HG03442 (cell line): ENCODE data around the gene ULBP3.
"Not testable (repeated sequence)": the region's sequence is repeated elsewhere in the genome, so short reads cannot be mapped to it uniquely, and the experiment has no call there.

Experiments
- ATAC-seq: cut with Tn5 transposase; IDR thresholded peaks from one replicate; pipeline ENCODE4 v1.9.1; 2021; ENCODE audit warnings: mild to moderate bottlenecking, moderate library complexity; ENCODE audit not compliant: unreplicated experiment

ULBP3 gene

DNA sequence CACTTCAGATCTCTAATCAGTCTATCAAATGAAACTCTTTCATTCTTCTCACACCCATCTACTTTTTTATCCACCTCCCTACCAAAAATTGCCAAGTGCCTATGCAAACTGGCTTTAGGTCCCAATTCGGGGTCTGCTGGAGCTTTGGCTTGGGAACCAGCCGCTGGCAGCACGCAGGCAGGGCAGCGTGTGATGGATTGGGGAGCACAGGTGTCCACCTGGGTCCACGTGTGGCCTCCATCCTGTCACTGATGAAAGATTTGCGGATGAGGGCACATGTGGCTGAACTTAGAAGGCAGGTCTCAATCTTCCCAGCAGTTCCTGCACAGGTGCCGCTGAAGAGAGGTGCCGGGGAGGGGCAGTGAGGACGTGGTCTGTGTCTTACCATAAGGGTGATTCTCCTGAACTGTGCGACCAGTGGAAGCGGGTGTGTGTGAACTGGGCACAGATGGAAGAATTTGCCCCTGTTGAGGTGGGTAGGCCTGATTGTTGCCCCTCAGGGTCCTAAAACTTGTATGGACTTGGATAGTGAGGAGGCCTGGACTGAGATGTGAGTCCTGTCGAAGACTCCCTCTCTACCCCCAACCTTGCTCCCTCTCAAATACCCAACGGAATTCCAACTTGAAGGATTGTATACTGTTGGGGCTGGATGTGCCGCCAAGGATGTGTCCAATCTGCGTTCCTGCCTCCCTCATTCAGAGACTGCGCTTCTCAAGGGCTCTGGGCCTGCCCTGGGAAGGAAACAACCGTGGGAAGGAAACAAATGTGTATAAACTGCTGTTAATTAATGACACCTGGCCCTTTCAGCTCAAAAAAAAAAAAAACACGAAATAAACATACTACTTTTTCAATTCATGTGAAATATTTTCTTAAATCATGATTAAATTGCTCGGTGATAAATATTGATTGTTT is 25.2 kb downstream of the ULBP3 start:
- ATAC-seq, result no peak

DNA sequence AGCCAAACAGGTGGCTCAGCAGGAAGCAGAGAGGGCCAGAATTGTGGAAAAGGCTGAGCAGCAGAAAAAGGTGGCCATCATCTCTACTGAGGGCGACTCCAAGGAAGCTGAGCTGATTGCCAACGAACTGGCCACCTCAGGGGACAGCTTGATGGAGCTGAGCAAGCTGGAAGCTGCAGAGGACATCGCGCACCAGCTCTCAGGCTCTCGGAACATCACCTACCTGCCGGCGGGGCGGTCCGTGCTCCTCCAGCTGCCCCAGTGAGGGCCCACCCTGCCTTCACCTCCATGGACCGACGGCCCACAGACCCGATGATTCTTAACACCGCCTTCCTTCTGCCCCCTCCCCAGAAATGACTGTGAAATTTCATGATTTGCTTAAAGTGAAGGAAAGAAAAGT is 25.8 kb downstream of the ULBP3 start:
- ATAC-seq, result no peak

GRCh38 chr6:150038202-150039062 is 30.5 kb downstream of the ULBP3 start:
- ATAC-seq, result no peak

- ATAC-seq, result no peak
These were observed 31.3 kb downstream of the ULBP3 start for GRCh38 chr6:150037526-150038201.

DNA sequence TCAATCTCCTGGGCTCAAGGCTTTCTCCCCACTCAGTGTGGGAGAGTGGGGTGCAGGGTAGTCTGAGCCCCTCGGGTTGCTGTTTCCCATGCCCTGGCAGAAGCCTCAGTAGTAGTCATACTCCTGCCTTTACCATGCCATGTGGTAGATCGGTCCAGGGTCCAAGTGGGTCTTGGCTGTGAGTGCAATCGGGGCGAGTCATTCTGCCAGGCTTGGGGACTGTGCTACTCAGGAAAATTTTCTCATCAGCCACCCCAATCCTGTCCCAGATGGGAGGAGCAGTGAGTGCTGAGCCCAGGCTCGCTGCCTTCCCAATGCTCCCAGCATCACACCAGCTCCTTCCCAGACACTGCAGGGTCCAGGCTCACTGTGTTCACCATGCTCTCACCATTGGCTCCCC is 32.8 kb downstream of the ULBP3 start:
- no peak for ATAC-seq

GRCh38 chr6:150033207-150033771 is 35.6 kb downstream of the ULBP3 start:
- ATAC-seq, result no peak

- ATAC-seq, result no peak
These were observed 36.3 kb downstream of the ULBP3 start for GRCh38 chr6:150032598-150032997.

DNA sequence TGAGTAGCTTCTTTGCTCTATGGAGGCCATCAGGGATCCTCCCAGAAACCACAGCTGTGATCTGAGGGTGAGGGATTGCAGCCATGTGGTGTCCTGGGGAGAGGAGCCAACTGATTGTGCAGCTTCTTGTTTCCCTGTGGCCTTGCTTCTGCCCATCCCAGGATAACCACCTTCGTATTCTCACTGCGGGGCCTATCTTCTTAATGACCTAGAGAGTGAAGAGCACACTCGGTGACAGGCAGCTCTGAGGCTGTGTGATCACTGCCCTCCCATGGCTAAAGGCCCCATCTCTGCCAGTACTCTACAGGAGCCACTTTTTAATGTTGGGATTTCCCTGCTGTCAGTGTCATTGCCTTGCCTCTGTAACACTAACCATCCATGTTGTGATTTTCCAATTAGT is 38.3 kb downstream of the ULBP3 start:
- ATAC-seq, result no peak

GRCh38 chr6:150029749-150030148 is 39.2 kb downstream of the ULBP3 start:
- no peak for ATAC-seq

GRCh38 chr6:150029276-150029675 is 39.6 kb downstream of the ULBP3 start:
- no peak for ATAC-seq

GRCh38 chr6:150028799-150029198 is 40.1 kb downstream of the ULBP3 start:
- no peak for ATAC-seq

DNA sequence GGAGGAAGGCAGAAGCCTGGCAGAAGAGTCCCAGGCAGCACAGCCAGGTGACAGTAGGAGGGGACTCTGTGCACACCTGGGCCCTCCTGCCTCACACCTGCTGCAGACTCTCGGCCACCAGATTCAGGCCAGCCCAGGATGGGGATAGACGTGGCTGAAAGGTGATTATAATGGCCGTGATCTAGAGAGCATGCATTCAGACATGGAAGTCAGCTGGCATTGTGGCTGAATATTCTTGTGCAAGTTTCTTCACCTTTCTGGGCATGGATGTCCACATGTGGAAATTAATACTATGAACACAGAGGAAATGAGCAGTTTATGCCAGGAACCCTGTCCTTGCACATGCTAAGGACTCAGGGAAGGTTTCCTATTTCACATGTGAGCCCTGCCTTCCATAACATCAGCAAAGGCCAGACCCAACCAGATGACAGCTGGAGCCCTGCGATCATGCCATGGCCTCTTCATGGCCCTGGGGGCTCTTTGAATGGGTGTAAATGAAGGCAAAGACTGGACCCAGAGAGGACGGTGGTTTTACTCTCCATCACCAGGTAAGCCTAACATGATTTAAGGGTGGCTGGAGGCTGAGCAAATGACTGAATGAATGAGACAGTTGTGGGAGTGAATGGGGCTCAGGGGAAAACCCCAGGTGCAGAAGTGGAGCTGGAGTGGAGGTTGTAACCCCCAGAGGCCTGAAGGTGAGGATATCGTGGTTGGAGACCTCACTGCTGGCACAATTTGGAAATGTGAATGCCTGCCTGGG is 40.9 kb downstream of the ULBP3 start:
- ATAC-seq, result no peak

GRCh38 chr6:150026976-150027805 is 41.7 kb downstream of the ULBP3 start:
- no peak for ATAC-seq

DNA sequence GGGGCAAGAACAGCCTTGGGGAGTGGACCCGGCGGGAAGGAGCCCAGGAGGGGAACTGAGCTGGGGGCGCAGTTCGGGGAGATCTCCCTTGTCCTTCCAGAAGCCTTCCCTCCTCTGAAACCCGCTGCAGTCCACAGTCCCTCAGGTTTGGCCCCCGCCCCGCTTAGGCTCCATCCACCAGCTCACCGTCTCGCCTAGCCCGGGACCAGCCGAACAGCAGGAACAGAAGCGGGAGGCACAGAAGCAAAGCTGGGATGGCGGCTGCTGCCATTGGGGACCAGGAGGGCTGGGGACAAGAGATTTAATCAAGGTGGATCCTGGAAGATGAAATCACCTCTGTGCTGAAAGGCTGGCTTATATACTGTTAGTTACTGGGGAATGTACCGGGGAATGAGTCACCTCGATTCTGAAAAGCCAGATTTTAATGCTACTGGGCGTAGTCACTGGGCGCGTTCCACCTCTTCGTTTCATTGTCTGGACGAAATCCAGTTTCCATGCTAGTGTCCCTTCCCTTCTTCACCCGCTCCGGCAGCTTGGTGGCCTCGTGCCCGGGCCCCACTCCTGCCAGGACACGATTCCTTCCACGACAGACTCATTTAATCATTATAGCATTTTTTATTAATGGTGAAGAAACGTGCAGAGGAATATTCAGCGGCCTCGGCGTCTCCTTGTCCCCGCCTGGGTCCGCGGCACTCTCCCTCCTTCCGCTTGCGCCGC is 43.6 kb downstream of the ULBP3 start, which contains the start of gene RAET1L:
TSS of gene RAET1L (minus strand) at position 332 of the 717 bp plus-strand sequence. CDS start at position 271, 61 bp downstream.
- ATAC-seq, result no peak

- ATAC-seq, result no peak
These were observed 44.2 kb downstream of the ULBP3 start for GRCh38 chr6:150024646-150025155.

DNA sequence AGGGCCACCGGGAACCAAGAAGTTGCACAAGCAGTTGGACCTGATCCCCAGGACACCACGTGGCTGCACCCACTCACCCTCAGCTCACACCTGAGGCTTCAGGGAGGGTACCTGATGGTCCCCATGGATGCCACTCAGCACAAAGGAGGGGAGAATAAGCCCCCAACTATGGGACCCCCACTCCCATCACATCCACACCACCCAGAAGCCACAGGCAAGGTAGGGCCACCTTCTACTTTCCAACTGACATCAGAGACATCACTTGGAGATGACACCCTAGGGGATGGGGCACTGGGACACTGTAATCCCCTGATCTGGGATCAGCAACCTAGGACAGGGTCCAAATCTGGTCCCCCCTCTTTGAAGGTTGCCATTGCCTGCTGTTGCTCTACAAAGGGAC is 44.9 kb downstream of the ULBP3 start:
- not testable (repeated sequence) for ATAC-seq

DNA sequence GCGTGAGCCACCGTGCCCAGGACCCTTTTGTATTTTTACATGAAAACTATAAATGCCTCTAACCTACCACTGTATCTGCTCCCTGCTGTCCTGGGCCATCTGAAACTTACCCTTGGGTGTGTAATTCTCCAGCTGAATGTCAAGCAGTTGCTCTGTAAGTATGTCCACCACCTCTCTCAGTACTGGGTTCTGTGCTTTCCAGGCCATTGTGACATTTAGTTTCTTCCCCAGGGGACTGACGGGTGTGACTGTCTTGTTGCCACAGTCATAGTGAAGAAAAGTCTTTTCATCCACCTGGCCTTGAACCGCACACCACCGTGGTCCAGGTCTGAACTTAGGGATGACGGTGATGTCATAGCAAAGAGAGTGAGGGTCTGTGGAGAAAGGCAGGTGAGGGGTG is 47.1 kb downstream of the ULBP3 start:
- ATAC-seq, result not testable (repeated sequence)

DNA sequence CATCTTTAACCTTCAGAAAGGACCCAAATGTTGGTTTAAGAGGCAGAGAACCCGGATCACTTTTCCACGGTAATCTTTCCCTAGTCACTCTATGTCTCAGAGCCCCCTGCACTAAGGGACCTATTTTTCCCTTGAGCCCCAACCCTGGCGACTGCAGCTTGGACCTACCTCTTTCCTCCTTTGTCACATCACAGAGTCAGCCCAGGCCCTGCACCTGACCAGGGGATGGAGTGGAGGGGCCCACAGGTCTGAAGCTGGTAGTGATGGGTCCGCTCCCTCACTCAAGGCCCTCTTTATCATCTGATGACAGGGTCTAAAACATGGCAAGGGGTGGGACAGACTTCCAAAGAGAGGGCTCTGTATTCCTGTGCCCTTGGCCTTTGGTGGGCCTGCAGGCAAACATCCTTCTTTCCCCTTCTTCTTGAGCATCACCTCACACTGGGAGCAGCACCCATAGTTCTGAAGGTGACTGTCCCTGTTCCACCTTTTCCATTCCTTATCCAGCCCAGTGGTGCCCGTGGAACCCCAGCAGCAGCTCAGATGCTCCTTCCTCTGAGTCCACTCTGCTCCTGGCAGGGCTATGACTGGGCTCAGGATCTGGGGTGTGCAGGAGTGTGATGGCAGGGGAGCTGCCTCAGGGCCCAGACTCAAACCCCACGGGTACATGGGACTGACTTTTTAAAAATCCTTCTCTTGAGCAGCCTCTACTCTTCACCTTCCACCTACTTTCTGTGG is 49.9 kb downstream of the ULBP3 start:
- ATAC-seq, result no peak
